Bone marrow (tissue), 2 donors: ENCODE data around the gene JMJD8.

Experiments
- DNase-seq, 2 donors: peaks; one replicate each; lab custom pipeline; 2025; lab: John Stamatoyannopoulos, UW

Gene JMJD8

GRCh38 chr16:660132-660458 is 24.0 kb downstream of the JMJD8 start:
- DNase-seq = no peak

GRCh38 chr16:659618-660017 is 24.5 kb downstream of the JMJD8 start:
- DNase-seq = no peak

- no peak for DNase-seq
These were observed 25.2 kb downstream of the JMJD8 start for GRCh38 chr16:658679-659571.

GRCh38 chr16:657487-657886 is 26.6 kb downstream of the JMJD8 start:
- no peak for DNase-seq

GRCh38 chr16:654034-654433 is 30.1 kb downstream of the JMJD8 start:
- no peak for DNase-seq

- DNase-seq = no peak
These were observed 31.5 kb downstream of the JMJD8 start for GRCh38 chr16:652454-653305.

GRCh38 chr16:651844-652243 is 32.3 kb downstream of the JMJD8 start:
- no peak for DNase-seq

GRCh38 chr16:649631-650030 is 34.5 kb downstream of the JMJD8 start:
- DNase-seq = peak in 1 of 2 donors; percentile 36

- DNase-seq = peak; percentile 84 to 85
These were observed 35.1 kb downstream of the JMJD8 start, which contains the start of gene WDR90 for GRCh38 chr16:648781-649589. Gene WDR90 (plus strand): TSS chr16:649365. CDS start chr16:649417, 52 bp downstream.

GRCh38 chr16:648071-648780 is 35.9 kb downstream of the JMJD8 start:
- no peak for DNase-seq

GRCh38 chr16:647173-647902 is 36.8 kb downstream of the JMJD8 start:
- no peak for DNase-seq

- no peak for DNase-seq
These were observed 37.4 kb downstream of the JMJD8 start for GRCh38 chr16:646679-647172.

- no peak for DNase-seq
These were observed 38.1 kb downstream of the JMJD8 start for GRCh38 chr16:645852-646678.

- no peak for DNase-seq
These were observed 39.6 kb downstream of the JMJD8 start for GRCh38 chr16:644556-644955.

- no peak for DNase-seq
These were observed 41.1 kb downstream of the JMJD8 start for GRCh38 chr16:643050-643368.

GRCh38 chr16:642189-643049 is 41.7 kb downstream of the JMJD8 start:
- peak in 1 of 2 donors; percentile 24 for DNase-seq

- peak in 1 of 2 donors; percentile 38 for DNase-seq
These were observed 42.6 kb downstream of the JMJD8 start, which contains the start of gene MCRIP2 for GRCh38 chr16:641326-642188. Gene MCRIP2 (plus strand): TSS chr16:641828. CDS start chr16:641992, 164 bp downstream.

GRCh38 chr16:640614-641013 is 43.5 kb downstream of the JMJD8 start:
- DNase-seq = no peak
